Measurements from ENCODE around the gene CXCR4. TPM values are rescaled to one million over a fixed set of nuclear protein-coding genes. Genes with fewer than 3 reads are reported as not detected.

Gene CXCR4
- 9.0 TPM for polyA plus RNA-seq (2013, experiment 1 of 2)
- 16.0 TPM for polyA plus RNA-seq (2013, experiment 2 of 2)

DNA sequence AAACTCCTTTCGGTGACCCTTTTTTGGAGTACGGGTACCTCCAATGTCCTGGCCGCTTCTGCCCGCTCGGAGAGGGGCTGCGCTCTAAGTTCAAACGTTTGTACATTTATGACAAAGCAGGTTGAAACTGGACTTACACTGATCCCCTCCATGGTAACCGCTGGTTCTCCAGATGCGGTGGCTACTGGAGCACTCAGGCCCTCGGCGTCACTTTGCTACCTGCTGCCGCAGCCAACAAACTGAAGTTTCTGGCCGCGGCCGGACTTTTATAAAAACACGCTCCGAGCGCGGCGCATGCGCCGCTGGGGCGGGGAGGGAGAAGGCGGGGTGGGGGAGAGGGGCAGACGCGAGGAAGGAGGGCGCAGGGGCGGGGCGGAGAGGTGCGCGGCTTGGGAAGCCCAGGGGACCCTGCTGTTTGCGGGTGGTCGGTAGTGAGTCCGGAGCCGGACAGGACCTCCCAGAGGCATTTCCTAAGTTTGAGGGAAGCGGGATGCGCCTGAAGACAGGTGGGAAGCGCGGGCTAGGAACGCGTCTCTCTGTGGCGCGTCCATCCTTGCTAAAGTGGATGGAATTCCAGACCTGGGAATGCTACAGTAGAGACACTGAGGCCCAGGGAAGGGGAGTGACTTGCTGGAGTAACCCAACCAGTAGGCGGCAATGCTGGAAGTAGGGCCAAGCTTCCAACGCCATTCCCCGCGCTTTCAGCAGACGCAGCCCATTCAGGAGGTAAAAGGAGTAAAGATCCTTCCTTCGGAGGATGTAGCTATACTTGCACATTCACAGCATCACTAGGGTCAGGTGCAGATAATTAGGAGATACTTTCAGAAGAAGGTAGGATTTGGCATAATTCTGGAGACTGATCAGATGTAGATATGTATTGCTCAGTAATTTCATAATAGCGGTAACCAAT, at the start of gene CXCR4:
TSS of gene CXCR4 (minus strand) at position 241 of the 910 bp plus-strand sequence. CDS start at position 152, 89 bp downstream.
- H3K9ac ChIP-seq (ENCODE audit: low read depth, low read length): peak within 1 kb of the TSS; percentile 33
- WGBS: under 1% methylated on average over 49 of the region's 50 CpGs
- H3K27me3 ChIP-seq (ENCODE audit: insufficient read depth, low read length): peaks cover 65% of the 10 kb centered on the region
- no peaks in the 10 kb centered on the region for H3K9me3 ChIP-seq (ENCODE audit: insufficient read depth, low read depth, low read length)
- peaks cover 19% of the 10 kb centered on the region; the same call in 1 of the 2 replicates for H3K36me3 ChIP-seq (ENCODE audit: insufficient read depth, low read length)
- H3K27ac ChIP-seq (ENCODE audit: low read depth, low read length): no peak within 1 kb of the TSS
- peaks cover 20% of the 10 kb centered on the region for H3K4me1 ChIP-seq (ENCODE audit: insufficient read depth, low read length)
- H3K4me3 ChIP-seq (ENCODE audit: low read length): peak within 1 kb of the TSS; percentile 64

DNA sequence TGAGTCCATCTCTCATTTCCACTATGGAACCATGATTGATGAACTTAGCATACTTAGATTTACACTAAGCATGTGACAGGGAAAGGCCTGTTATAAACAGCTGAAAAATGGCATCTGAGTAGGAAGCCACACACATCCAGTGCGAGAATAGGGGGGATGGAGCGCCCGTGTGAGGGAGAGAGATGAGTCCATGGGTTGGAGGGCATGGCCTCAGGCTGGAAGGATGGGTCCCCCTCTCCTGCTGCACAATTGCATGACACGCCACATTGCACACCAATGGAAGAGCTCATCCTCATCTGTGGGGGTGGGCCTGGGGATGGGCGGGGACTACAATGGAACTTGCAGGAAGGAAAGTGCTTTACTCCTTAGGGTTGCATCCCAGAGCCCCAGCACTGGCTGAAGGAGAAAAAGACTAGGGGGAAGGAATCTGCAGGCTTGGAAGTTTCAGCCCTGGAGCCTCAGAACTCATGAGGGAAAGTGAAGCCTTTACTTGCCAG, 46.4 kb upstream of the CXCR4 start:
- peaks cover 4% of the 10 kb centered on the region; the same call in 1 of the 2 replicates for H3K4me1 ChIP-seq (ENCODE audit: insufficient read depth, low read length)
- no peaks in the 10 kb centered on the region for H3K36me3 ChIP-seq (ENCODE audit: insufficient read depth, low read length)
- no peak overlapping the region for H3K9ac ChIP-seq (ENCODE audit: low read depth, low read length)
- no peak overlapping the region for H3K4me3 ChIP-seq (ENCODE audit: low read length)
- no peak overlapping the region for H3K27ac ChIP-seq (ENCODE audit: low read depth, low read length)
- H3K9me3 ChIP-seq (ENCODE audit: insufficient read depth, low read depth, low read length): no peaks in the 10 kb centered on the region
- 94% methylated on average over 4 of the region's 5 CpGs for WGBS
- no peaks in the 10 kb centered on the region for H3K27me3 ChIP-seq (ENCODE audit: insufficient read depth, low read length)

DNA sequence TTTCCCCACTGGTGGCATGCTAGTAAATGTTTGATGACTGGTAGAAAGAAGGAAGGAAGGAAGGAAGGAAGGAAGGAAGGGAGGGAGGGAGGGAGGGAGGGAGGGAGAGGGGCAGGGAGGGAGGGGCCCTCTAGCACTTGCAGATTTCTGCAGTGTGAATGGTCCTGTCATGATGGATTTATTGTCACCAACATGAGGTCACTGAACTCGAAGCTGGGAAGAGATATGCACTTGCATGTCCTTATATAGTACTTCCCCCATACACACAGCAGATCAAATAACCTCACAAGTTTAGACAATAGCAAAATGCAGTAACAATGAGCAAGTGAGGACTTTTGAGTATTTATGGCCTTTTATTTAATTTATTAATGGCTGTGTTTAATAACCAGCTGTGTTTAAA, 44.5 kb upstream of the CXCR4 start:
- WGBS: 88% methylated on average over 1 of the region's 1 CpG
- H3K4me3 ChIP-seq (ENCODE audit: low read length): no peak overlapping the region
- no peak overlapping the region for H3K9ac ChIP-seq (ENCODE audit: low read depth, low read length)
- H3K36me3 ChIP-seq (ENCODE audit: insufficient read depth, low read length): no peaks in the 10 kb centered on the region
- H3K4me1 ChIP-seq (ENCODE audit: insufficient read depth, low read length): no peaks in the 10 kb centered on the region
- H3K9me3 ChIP-seq (ENCODE audit: insufficient read depth, low read depth, low read length): no peaks in the 10 kb centered on the region
- no peak overlapping the region for H3K27ac ChIP-seq (ENCODE audit: low read depth, low read length)
- H3K27me3 ChIP-seq (ENCODE audit: insufficient read depth, low read length): no peaks in the 10 kb centered on the region

DNA sequence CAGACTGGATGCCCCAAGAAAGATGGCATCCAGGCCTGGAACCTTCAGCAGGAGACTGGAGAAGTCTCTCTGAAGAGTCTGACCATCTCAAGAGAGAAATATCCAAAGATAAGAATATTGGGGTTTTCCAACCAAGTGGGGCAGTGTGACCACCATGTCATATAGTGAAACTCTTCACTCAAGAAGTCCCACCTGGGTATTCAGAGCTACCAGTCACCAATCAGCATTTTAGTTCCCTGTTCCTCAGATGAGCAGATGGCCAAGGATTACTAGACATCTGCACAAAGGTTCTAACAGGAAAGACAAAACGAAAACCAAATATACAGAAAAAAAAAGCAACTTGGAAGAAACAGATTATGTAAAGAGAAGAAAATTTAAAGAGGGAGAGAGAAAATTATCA, 38.5 kb upstream of the CXCR4 start:
- H3K27me3 ChIP-seq (ENCODE audit: insufficient read depth, low read length): no peaks in the 10 kb centered on the region
- no peak overlapping the region for H3K27ac ChIP-seq (ENCODE audit: low read depth, low read length)
- WGBS: no CpG with 5 or more reads among the region's 1 CpG
- H3K4me3 ChIP-seq (ENCODE audit: low read length): no peak overlapping the region
- H3K9me3 ChIP-seq (ENCODE audit: insufficient read depth, low read depth, low read length): no peaks in the 10 kb centered on the region
- H3K4me1 ChIP-seq (ENCODE audit: insufficient read depth, low read length): no peaks in the 10 kb centered on the region
- H3K9ac ChIP-seq (ENCODE audit: low read depth, low read length): no peak overlapping the region
- no peaks in the 10 kb centered on the region for H3K36me3 ChIP-seq (ENCODE audit: insufficient read depth, low read length)

GRCh38 chr2:136154384-136154783, 36.4 kb upstream of the CXCR4 start:
- Histone ChIP-seq H3K9me3 (ENCODE audit: insufficient read depth, low read depth, low read length) (no peaks in the 10 kb centered on the region), H3K9ac (ENCODE audit: low read depth, low read length) (no peak overlapping the region), H3K27ac (ENCODE audit: low read depth, low read length) (no peak overlapping the region), H3K4me1 (ENCODE audit: insufficient read depth, low read length) (no peaks in the 10 kb centered on the region), H3K4me3 (ENCODE audit: low read length) (no peak overlapping the region), H3K36me3 (ENCODE audit: insufficient read depth, low read length) (no peaks in the 10 kb centered on the region), H3K27me3 (ENCODE audit: insufficient read depth, low read length) (no peaks in the 10 kb centered on the region)
- WGBS: 96% methylated on average over 3 of the region's 4 CpGs

DNA sequence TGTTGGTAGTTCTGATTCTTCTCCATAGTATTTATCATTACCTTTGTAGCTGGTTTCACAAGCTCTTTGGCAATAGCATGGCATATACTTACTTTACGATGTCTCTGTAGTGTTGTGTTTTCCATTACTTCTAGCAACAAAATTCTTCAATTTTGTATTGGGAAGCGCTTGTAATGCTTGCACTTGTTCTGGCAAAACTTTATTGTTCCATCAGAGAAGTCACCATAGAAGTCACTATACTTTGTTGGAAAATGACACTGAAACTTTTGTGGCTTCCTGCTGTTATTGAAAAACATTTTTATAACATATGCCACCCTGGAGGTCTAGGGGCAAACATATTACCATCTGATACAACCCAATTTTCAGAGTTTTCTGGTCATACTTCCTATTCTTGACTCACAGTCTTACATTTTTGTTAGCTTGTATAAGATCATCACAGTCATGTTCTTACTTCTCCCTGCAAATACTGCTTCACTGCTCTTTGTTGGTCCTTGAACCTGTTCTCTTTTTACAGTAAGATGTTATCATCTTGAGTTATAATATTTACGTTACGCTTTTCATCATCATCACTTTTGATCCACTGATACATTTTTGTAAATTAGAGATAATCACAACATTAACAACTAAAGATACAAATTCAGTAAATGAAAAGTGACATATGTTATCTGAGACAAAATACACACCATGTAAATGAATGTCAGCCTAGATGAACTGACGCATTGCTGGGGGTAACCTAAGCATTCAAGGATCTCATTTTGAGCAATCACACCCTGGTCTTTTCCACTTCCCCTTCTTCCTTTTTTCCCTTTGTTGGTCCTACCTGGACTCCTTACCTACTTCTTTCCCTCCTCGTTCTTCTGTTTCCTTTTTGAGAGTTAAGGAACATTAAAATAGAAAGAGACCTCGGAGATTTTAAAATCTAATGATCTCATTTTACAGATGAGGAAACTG, 33.3 kb upstream of the CXCR4 start:
- Histone ChIP-seq H3K27me3 (ENCODE audit: insufficient read depth, low read length) (no peaks in the 10 kb centered on the region), H3K27ac (ENCODE audit: low read depth, low read length) (no peak overlapping the region), H3K36me3 (ENCODE audit: insufficient read depth, low read length) (no peaks in the 10 kb centered on the region), H3K4me1 (ENCODE audit: insufficient read depth, low read length) (no peaks in the 10 kb centered on the region), H3K4me3 (ENCODE audit: low read length) (no peak overlapping the region), H3K9ac (ENCODE audit: low read depth, low read length) (no peak overlapping the region), H3K9me3 (ENCODE audit: insufficient read depth, low read depth, low read length) (no peaks in the 10 kb centered on the region)
- 95% methylated on average over 5 of the region's 7 CpGs for WGBS

DNA sequence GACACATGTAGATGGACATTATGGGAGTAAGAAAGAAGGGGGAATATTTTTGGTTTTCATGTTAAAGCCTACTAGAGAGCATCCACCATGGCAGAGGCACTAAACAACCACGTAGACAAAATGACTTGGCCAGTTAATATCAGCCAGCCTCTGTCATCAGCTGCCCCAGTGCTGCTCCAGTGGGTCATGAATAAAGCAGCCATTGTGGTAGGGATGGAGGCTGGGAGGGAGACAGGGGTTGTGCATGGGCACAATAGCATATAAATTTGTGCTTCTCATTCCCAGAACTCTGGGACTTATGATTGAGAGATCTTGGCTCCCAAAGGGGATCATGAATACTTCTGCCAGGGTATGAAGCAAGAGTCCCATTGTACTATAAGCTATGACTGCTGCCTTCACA, 31.1 kb upstream of the CXCR4 start:
- Histone ChIP-seq H3K4me3 (ENCODE audit: low read length) (no peak overlapping the region), H3K36me3 (ENCODE audit: insufficient read depth, low read length) (no peaks in the 10 kb centered on the region), H3K9ac (ENCODE audit: low read depth, low read length) (no peak overlapping the region), H3K9me3 (ENCODE audit: insufficient read depth, low read depth, low read length) (no peaks in the 10 kb centered on the region), H3K27ac (ENCODE audit: low read depth, low read length) (no peak overlapping the region), H3K27me3 (ENCODE audit: insufficient read depth, low read length) (no peaks in the 10 kb centered on the region), H3K4me1 (ENCODE audit: insufficient read depth, low read length) (no peaks in the 10 kb centered on the region)
- WGBS: no CpG with 5 or more reads among the region's 1 CpG

DNA sequence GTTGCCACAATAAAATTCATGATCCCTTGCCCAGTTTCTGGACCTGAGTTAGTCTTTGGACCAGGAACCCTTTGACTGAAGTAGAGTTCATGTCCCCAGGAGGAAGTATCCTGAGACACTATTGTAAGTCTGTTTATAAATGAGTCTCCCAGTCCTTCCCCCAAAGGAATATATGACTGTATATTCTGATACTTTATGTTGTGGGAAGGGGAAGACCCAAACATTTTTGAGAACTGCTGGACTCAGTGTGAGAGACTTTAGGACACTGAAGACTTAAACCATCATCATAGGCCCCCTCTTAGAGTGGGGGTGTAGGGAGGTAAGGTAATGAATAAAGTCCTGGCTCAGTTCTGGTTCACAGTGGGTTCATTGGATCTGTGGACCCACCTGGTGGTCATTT, 28.6 kb upstream of the CXCR4 start:
- Histone ChIP-seq H3K27me3 (ENCODE audit: insufficient read depth, low read length) (no peaks in the 10 kb centered on the region), H3K27ac (ENCODE audit: low read depth, low read length) (no peak overlapping the region), H3K9me3 (ENCODE audit: insufficient read depth, low read depth, low read length) (no peaks in the 10 kb centered on the region), H3K9ac (ENCODE audit: low read depth, low read length) (no peak overlapping the region), H3K4me1 (ENCODE audit: insufficient read depth, low read length) (peaks cover 3% of the 10 kb centered on the region; the same call in 1 of the 2 replicates), H3K36me3 (ENCODE audit: insufficient read depth, low read length) (no peaks in the 10 kb centered on the region), H3K4me3 (ENCODE audit: low read length) (no peak overlapping the region)

DNA sequence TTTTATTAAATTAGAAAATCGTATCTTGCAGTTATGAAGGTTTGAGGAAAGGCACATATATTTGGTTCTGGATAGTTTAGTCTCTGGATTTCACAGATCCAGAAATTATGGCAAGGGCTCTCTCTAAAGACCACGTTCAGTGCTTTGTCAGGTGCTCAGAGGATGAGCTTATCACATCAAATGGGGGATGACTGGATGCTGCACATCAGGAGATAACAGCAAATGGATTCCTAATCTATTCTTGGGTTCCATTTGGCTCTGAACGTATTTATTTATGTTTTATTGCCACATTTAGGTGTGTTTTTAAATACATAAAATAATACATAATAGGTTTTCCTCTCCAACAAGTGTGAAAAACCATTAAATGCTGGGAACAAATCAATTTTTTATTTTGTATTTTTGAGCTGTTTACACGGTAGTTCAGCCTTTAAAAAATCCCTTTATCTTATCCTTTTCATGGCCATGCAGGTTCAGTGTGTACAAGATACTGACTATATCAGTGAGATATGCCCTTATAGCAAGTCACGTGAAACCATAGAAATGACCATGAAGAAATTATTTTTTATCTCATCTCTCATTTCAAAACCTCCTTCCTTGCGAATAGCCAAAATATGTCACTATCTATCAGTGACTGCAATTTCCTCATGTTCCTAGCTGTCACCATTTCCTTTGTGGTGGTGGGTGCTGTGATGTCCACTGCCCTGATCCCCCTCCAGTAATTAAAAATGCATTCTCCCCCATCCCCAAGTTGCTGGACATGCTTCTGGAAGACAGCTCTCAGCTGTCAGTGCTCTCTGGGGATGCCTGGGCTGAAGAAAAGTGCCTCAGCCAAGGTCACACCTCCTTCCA, 25.9 kb upstream of the CXCR4 start:
- H3K9me3 ChIP-seq (ENCODE audit: insufficient read depth, low read depth, low read length): no peaks in the 10 kb centered on the region
- no peaks in the 10 kb centered on the region for H3K36me3 ChIP-seq (ENCODE audit: insufficient read depth, low read length)
- no peak overlapping the region for H3K9ac ChIP-seq (ENCODE audit: low read depth, low read length)
- no peaks in the 10 kb centered on the region for H3K27me3 ChIP-seq (ENCODE audit: insufficient read depth, low read length)
- no peak overlapping the region for H3K27ac ChIP-seq (ENCODE audit: low read depth, low read length)
- H3K4me3 ChIP-seq (ENCODE audit: low read length): no peak overlapping the region
- 88% methylated on average over 4 of the region's 6 CpGs for WGBS
- peaks cover 9% of the 10 kb centered on the region; the same call in 1 of the 2 replicates for H3K4me1 ChIP-seq (ENCODE audit: insufficient read depth, low read length)

- H3K36me3 ChIP-seq (ENCODE audit: insufficient read depth, low read length): no peaks in the 10 kb centered on the region
- 81% methylated on average over 6 of the region's 7 CpGs for WGBS
- H3K4me1 ChIP-seq (ENCODE audit: insufficient read depth, low read length): peaks cover 9% of the 10 kb centered on the region; the same call in 1 of the 2 replicates
- no peak overlapping the region for H3K9ac ChIP-seq (ENCODE audit: low read depth, low read length)
- H3K9me3 ChIP-seq (ENCODE audit: insufficient read depth, low read depth, low read length): no peaks in the 10 kb centered on the region
- H3K4me3 ChIP-seq (ENCODE audit: low read length): no peak overlapping the region
- no peaks in the 10 kb centered on the region for H3K27me3 ChIP-seq (ENCODE audit: insufficient read depth, low read length)
- no peak overlapping the region for H3K27ac ChIP-seq (ENCODE audit: low read depth, low read length)
Observed at GRCh38 chr2:136141510-136142149, 23.7 kb upstream of the CXCR4 start.
